HUES6 (cell line): ENCODE data around the gene SYNE2.
A peak's percentile ranks its signal among the peaks of the same experiment; 100 is the strongest.

ENCODE experiments used
- H3K27ac ChIP-seq: 2 replicates; pipeline ENCODE4 v1.7.0; 2013; ENCODE audit warnings: low read depth, mild to moderate bottlenecking, low read length, inconsistent platforms
- H3K27me3 ChIP-seq: 2 replicates; pipeline ENCODE4 v1.6.1; 2013; ENCODE audit warnings: low read length; ENCODE audit not compliant: control insufficient read depth, insufficient read depth
- H3K36me3 ChIP-seq: 2 replicates; pipeline ENCODE4 v1.6.1; 2013; ENCODE audit warnings: low read length; ENCODE audit not compliant: control insufficient read depth, insufficient read depth
- H3K4me1 ChIP-seq: 2 replicates; pipeline ENCODE4 v1.6.1; 2013; ENCODE audit warnings: low read length; ENCODE audit not compliant: control insufficient read depth, insufficient read depth
- H3K4me3 ChIP-seq: 2 replicates; pipeline ENCODE4 v1.5.1; 2013; ENCODE audit warnings: low read depth, low read length
- H3K9ac ChIP-seq: one replicate; pipeline ENCODE4 v1.6.1; 2013; ENCODE audit warnings: mild to moderate bottlenecking, low read length
- H3K9me3 ChIP-seq: 2 replicates; pipeline ENCODE4 v1.6.1; 2013; ENCODE audit warnings: low read depth, low read length; ENCODE audit not compliant: control insufficient read depth, insufficient read depth

SYNE2 gene

GRCh38 chr14:64053694-64054669 is 201.2 kb downstream of the SYNE2 start:
- Histone ChIP-seq H3K4me1 (peaks cover 5% of the 10 kb centered on the region; the same call in 1 of the 2 replicates), H3K9me3 (no peaks in the 10 kb centered on the region), H3K27me3 (no peaks in the 10 kb centered on the region), H3K4me3 (no peak overlapping the region), H3K36me3 (peaks cover 29% of the 10 kb centered on the region), H3K9ac (no peak overlapping the region), H3K27ac (no peak overlapping the region; the same call in 1 of the 2 replicates)

GRCh38 chr14:64059454-64060198 is 206.8 kb downstream of the SYNE2 start:
- Histone ChIP-seq H3K4me1 (peaks cover 19% of the 10 kb centered on the region), H3K36me3 (peaks cover 16% of the 10 kb centered on the region), H3K4me3 (no peak overlapping the region), H3K27ac (peak overlapping the region; percentile 62), H3K9me3 (no peaks in the 10 kb centered on the region), H3K27me3 (no peaks in the 10 kb centered on the region), H3K9ac (no peak overlapping the region)

GRCh38 chr14:64060199-64060545 is 207.4 kb downstream of the SYNE2 start:
- Histone ChIP-seq H3K27ac (peak overlapping the region; percentile 62), H3K4me1 (peaks cover 19% of the 10 kb centered on the region), H3K9me3 (no peaks in the 10 kb centered on the region), H3K36me3 (peaks cover 16% of the 10 kb centered on the region), H3K4me3 (no peak overlapping the region), H3K27me3 (no peaks in the 10 kb centered on the region), H3K9ac (peak overlapping the region; percentile 22)

- Histone ChIP-seq H3K9me3 (no peaks in the 10 kb centered on the region), H3K27me3 (no peaks in the 10 kb centered on the region), H3K4me1 (peaks cover 19% of the 10 kb centered on the region), H3K27ac (peak overlapping the region; percentile 62), H3K9ac (peak overlapping the region; percentile 22), H3K4me3 (no peak overlapping the region), H3K36me3 (peaks cover 21% of the 10 kb centered on the region)
These were observed 207.9 kb downstream of the SYNE2 start for GRCh38 chr14:64060648-64061096.

- Histone ChIP-seq H3K9me3 (no peaks in the 10 kb centered on the region), H3K27ac (peak overlapping the region; percentile 54), H3K36me3 (peaks cover 17% of the 10 kb centered on the region), H3K27me3 (no peaks in the 10 kb centered on the region), H3K4me3 (no peak overlapping the region), H3K9ac (no peak overlapping the region), H3K4me1 (peaks cover 19% of the 10 kb centered on the region)
These were observed 208.3 kb downstream of the SYNE2 start for GRCh38 chr14:64061115-64061514.

- Histone ChIP-seq H3K9ac (no peak overlapping the region), H3K9me3 (no peaks in the 10 kb centered on the region), H3K4me1 (peaks cover 19% of the 10 kb centered on the region), H3K4me3 (no peak overlapping the region), H3K27ac (peak overlapping the region; percentile 54), H3K27me3 (no peaks in the 10 kb centered on the region), H3K36me3 (peaks cover 22% of the 10 kb centered on the region)
These were observed 208.9 kb downstream of the SYNE2 start for GRCh38 chr14:64061706-64062105.

GRCh38 chr14:64062381-64063115 is 209.7 kb downstream of the SYNE2 start:
- Histone ChIP-seq H3K4me3 (no peak overlapping the region), H3K27me3 (no peaks in the 10 kb centered on the region), H3K27ac (no peak overlapping the region), H3K9ac (no peak overlapping the region), H3K4me1 (peaks cover 19% of the 10 kb centered on the region), H3K36me3 (peaks cover 24% of the 10 kb centered on the region), H3K9me3 (no peaks in the 10 kb centered on the region)

- no peak overlapping the region for H3K27ac ChIP-seq
- H3K9me3 ChIP-seq = no peaks in the 10 kb centered on the region
- no peaks in the 10 kb centered on the region for H3K27me3 ChIP-seq
- H3K4me3 ChIP-seq = no peak overlapping the region
- no peak overlapping the region for H3K9ac ChIP-seq
- H3K4me1 ChIP-seq = peaks cover 19% of the 10 kb centered on the region
- H3K36me3 ChIP-seq = peaks cover 24% of the 10 kb centered on the region
These were observed 211.6 kb downstream of the SYNE2 start for GRCh38 chr14:64064447-64064846.

GRCh38 chr14:64069634-64070359 is 217.0 kb downstream of the SYNE2 start:
- Histone ChIP-seq H3K27ac (no peak overlapping the region), H3K9me3 (no peaks in the 10 kb centered on the region), H3K36me3 (peaks cover 35% of the 10 kb centered on the region), H3K4me1 (peaks cover 2% of the 10 kb centered on the region; the same call in 1 of the 2 replicates), H3K9ac (no peak overlapping the region), H3K4me3 (no peak overlapping the region), H3K27me3 (no peaks in the 10 kb centered on the region)

GRCh38 chr14:64074961-64075612 is 222.3 kb downstream of the SYNE2 start:
- Histone ChIP-seq H3K27me3 (no peaks in the 10 kb centered on the region), H3K9me3 (no peaks in the 10 kb centered on the region), H3K9ac (no peak overlapping the region), H3K27ac (no peak overlapping the region), H3K36me3 (peaks cover 39% of the 10 kb centered on the region), H3K4me3 (no peak overlapping the region), H3K4me1 (peaks cover 10% of the 10 kb centered on the region; the same call in 1 of the 2 replicates)
